ENCODE data around the gene SLC12A7. TPM values are rescaled to one million over a fixed set of nuclear protein-coding genes. Genes with fewer than 3 reads are reported as not detected.
A peak's percentile ranks its signal among the peaks of the same experiment; 100 is the strongest.

Gene SLC12A7
- total RNA-seq, 4 donors from 2014 or later: 87.2 to 182 (median 116) TPM

- peaks cover 0 to 19% of the 10 kb centered on the region in 2 donors for H3K27me3 ChIP-seq
- no peaks in the 10 kb centered on the region for H3K36me3 ChIP-seq
- H3K4me1 ChIP-seq: peaks cover 0 to 28% (median 5%) of the 10 kb centered on the region in 4 donors
- DNase-seq: no peak
- peaks cover 0 to 4% (median 2%) of the 10 kb centered on the region in 4 donors for H3K9me3 ChIP-seq
- H3K4me3 ChIP-seq: no peak overlapping the region
- no peak overlapping the region for H3K27ac ChIP-seq
- no peak for TF ChIP-seq POLR2A (IDR thresholded peaks at IDR 0.05)
- no peak for TF ChIP-seq CTCF (IDR thresholded peaks at IDR 0.05)
Measured at GRCh38 chr5:1156754-1157460, 45.0 kb upstream of the SLC12A7 start.

GRCh38 chr5:1156033-1156753 is 44.3 kb upstream of the SLC12A7 start:
- no peak overlapping the region for H3K27ac ChIP-seq
- no peaks in the 10 kb centered on the region for H3K36me3 ChIP-seq
- DNase-seq: no peak
- peak overlapping the region in 3 of 4 donors; percentile 32 to 47 (median 41) for H3K4me3 ChIP-seq
- H3K4me1 ChIP-seq: peaks cover 0 to 21% (median 5%) of the 10 kb centered on the region in 4 donors
- peaks cover 0 to 19% of the 10 kb centered on the region in 2 donors for H3K27me3 ChIP-seq
- no peak for TF ChIP-seq POLR2A (IDR thresholded peaks at IDR 0.05)
- no peak for TF ChIP-seq CTCF (IDR thresholded peaks at IDR 0.05)
- peaks cover 0 to 4% (median 2%) of the 10 kb centered on the region in 4 donors for H3K9me3 ChIP-seq

GRCh38 chr5:1155191-1156032 is 43.5 kb upstream of the SLC12A7 start:
- H3K4me1 ChIP-seq: peaks cover 0 to 20% (median 5%) of the 10 kb centered on the region in 4 donors
- peaks cover 0 to 4% (median 2%) of the 10 kb centered on the region in 4 donors for H3K9me3 ChIP-seq
- H3K27ac ChIP-seq: no peak overlapping the region
- TF ChIP-seq POLR2A (IDR thresholded peaks at IDR 0.05) (no peak), CTCF (IDR thresholded peaks at IDR 0.05) (no peak)
- H3K27me3 ChIP-seq: peaks cover 0 to 19% of the 10 kb centered on the region in 2 donors
- no peaks in the 10 kb centered on the region for H3K36me3 ChIP-seq
- no peak for DNase-seq
- H3K4me3 ChIP-seq: peak overlapping the region in 3 of 4 donors; percentile 32 to 47 (median 41)

- peaks cover 0 to 20% (median 5%) of the 10 kb centered on the region in 4 donors for H3K4me1 ChIP-seq
- no peak overlapping the region for H3K27ac ChIP-seq
- H3K9me3 ChIP-seq: peaks cover 0 to 4% (median 2%) of the 10 kb centered on the region in 4 donors
- H3K36me3 ChIP-seq: no peaks in the 10 kb centered on the region
- no peak overlapping the region for H3K4me3 ChIP-seq
- DNase-seq: no peak
- TF ChIP-seq POLR2A (IDR thresholded peaks at IDR 0.05): no peak
- TF ChIP-seq CTCF (IDR thresholded peaks at IDR 0.05): no peak
- H3K27me3 ChIP-seq: peaks cover 0 to 19% of the 10 kb centered on the region in 2 donors
Measured at GRCh38 chr5:1153428-1153827, 41.6 kb upstream of the SLC12A7 start.

GRCh38 chr5:1152771-1153282 is 41.0 kb upstream of the SLC12A7 start:
- H3K36me3 ChIP-seq: no peaks in the 10 kb centered on the region
- peaks cover 0 to 20% (median 5%) of the 10 kb centered on the region in 4 donors for H3K4me1 ChIP-seq
- H3K27me3 ChIP-seq: peaks cover 0 to 19% of the 10 kb centered on the region in 2 donors
- peaks cover 0 to 4% (median 2%) of the 10 kb centered on the region in 4 donors for H3K9me3 ChIP-seq
- DNase-seq: no peak
- TF ChIP-seq CTCF (IDR thresholded peaks at IDR 0.05) (no peak), POLR2A (IDR thresholded peaks at IDR 0.05) (no peak)
- no peak overlapping the region for H3K27ac ChIP-seq
- no peak overlapping the region for H3K4me3 ChIP-seq
